Ovary (tissue), 3 donors: Measurements from ENCODE around the gene TSPAN32.

Experiments used
- EP300 ChIP-seq: sonication (generic); formaldehyde crosslinking; IDR thresholded peaks from one replicate; pipeline ENCODE4 v1.6.1; 2017; ENCODE audit warnings: antibody characterized with exemption
- POLR2A ChIP-seq: fragments of 450-650 bp; IDR thresholded peaks from one replicate; pipeline ENCODE4 v1.6.1; 2017; ENCODE audit warnings: antibody characterized with exemption, mild to moderate bottlenecking, moderate library complexity
- TF ChIP-seq, protein P1 (sequence below), 3 donors: fragments of 450-650 bp in 2 of 3; fragments of 200-600 bp in 1 of 3; IDR thresholded peaks; one replicate each; pipeline versions ENCODE4 v1.5.1 to v1.8.0; 2016 to 2022; ENCODE audit warnings: antibody characterized with exemption in 3 of 3, mild to moderate bottlenecking in 1 of 3
- donor health status: DM: no; HTN: no; CAD: no.

DNA sequence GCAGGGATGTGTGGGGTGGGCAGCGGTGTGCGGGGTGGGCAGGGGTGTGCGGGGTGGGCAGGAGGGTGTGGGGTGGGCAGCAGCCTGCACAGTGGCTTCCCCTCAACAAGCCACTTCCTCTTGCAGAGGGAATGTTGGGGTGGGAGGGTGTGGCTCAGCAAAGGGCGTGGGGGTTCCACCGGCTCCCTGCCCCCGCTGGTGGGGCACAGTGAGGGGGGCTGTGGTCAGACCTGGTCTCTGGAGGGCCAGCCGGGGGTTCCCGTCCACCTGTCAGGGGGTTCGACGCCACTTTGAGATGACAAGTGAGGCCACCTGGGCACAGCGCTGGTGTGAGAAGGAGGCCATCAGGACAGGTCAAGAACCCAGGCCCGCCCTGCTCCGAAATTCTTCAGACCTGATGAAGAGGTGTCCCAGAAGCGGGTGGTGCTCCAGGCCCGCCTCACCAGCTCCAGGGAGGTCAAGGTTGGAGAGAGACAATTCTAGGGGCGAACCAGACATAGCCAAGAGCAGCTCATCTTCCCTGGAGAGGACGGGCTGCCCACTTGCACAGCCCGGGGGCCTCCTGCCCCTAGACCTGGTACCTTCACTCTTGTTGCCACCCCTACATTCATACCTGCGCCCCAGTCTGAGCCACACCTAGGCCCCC is 1.4 kb upstream of the TSPAN32 start:
- TF ChIP-seq EP300 (no peak), POLR2A (no peak)
- TF ChIP-seq, protein P1, sequence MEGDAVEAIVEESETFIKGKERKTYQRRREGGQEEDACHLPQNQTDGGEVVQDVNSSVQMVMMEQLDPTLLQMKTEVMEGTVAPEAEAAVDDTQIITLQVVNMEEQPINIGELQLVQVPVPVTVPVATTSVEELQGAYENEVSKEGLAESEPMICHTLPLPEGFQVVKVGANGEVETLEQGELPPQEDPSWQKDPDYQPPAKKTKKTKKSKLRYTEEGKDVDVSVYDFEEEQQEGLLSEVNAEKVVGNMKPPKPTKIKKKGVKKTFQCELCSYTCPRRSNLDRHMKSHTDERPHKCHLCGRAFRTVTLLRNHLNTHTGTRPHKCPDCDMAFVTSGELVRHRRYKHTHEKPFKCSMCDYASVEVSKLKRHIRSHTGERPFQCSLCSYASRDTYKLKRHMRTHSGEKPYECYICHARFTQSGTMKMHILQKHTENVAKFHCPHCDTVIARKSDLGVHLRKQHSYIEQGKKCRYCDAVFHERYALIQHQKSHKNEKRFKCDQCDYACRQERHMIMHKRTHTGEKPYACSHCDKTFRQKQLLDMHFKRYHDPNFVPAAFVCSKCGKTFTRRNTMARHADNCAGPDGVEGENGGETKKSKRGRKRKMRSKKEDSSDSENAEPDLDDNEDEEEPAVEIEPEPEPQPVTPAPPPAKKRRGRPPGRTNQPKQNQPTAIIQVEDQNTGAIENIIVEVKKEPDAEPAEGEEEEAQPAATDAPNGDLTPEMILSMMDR (IDR thresholded peaks at IDR 0.05), result no peak
